ENCODE measurements around the gene BIRC5.
"Not testable (repeated sequence)": the region's sequence is repeated elsewhere in the genome, so short reads cannot be mapped to it uniquely, and the experiment has no call there.

The BIRC5 gene

GRCh38 chr17:78214016-78214705, at the start of gene BIRC5:
BIRC5 (plus strand) TSS chr17:78214253; CDS start chr17:78214317, 64 bp downstream.
- DNase-seq (ENCODE audit: low read depth, low spot score): peak; percentile 93

- DNase-seq (ENCODE audit: low read depth, low spot score): no peak
These were observed 49.1 kb upstream of the BIRC5 start for GRCh38 chr17:78164748-78165607.

- DNase-seq (ENCODE audit: low read depth, low spot score): no peak
These were observed 47.6 kb upstream of the BIRC5 start for GRCh38 chr17:78166416-78166815.

- DNase-seq (ENCODE audit: low read depth, low spot score): peak; percentile 86
These were observed 45.7 kb upstream of the BIRC5 start, which contains the start of gene SYNGR2 for GRCh38 chr17:78168242-78168902. SYNGR2 (plus strand) TSS chr17:78168581; CDS start chr17:78168617, 36 bp downstream.

GRCh38 chr17:78168903-78169793, 44.9 kb upstream of the BIRC5 start:
- DNase-seq (ENCODE audit: low read depth, low spot score): peak; percentile 70

GRCh38 chr17:78170692-78171590, 43.1 kb upstream of the BIRC5 start:
- DNase-seq (ENCODE audit: low read depth, low spot score): no peak

- not testable (repeated sequence) for DNase-seq (ENCODE audit: low read depth, low spot score)
These were observed 42.3 kb upstream of the BIRC5 start for GRCh38 chr17:78171591-78172248.

GRCh38 chr17:78172249-78173051, 41.6 kb upstream of the BIRC5 start:
- DNase-seq (ENCODE audit: low read depth, low spot score): peak; percentile 60

GRCh38 chr17:78173097-78173715, 40.8 kb upstream of the BIRC5 start:
- DNase-seq (ENCODE audit: low read depth, low spot score): no peak

- DNase-seq (ENCODE audit: low read depth, low spot score): no peak
These were observed 39.6 kb upstream of the BIRC5 start for GRCh38 chr17:78174346-78174869.

GRCh38 chr17:78174870-78175642, 39.0 kb upstream of the BIRC5 start:
- no peak for DNase-seq (ENCODE audit: low read depth, low spot score)

GRCh38 chr17:78175643-78175981, 38.4 kb upstream of the BIRC5 start:
- no peak for DNase-seq (ENCODE audit: low read depth, low spot score)

GRCh38 chr17:78176548-78177025, 37.5 kb upstream of the BIRC5 start:
- peak; percentile 77 for DNase-seq (ENCODE audit: low read depth, low spot score)

GRCh38 chr17:78179372-78179771, 34.7 kb upstream of the BIRC5 start:
- peak; percentile 78 for DNase-seq (ENCODE audit: low read depth, low spot score)

GRCh38 chr17:78180083-78180482, 34.0 kb upstream of the BIRC5 start:
- no peak for DNase-seq (ENCODE audit: low read depth, low spot score)

- no peak for DNase-seq (ENCODE audit: low read depth, low spot score)
These were observed 33.5 kb upstream of the BIRC5 start for GRCh38 chr17:78180508-78180907.

- DNase-seq (ENCODE audit: low read depth, low spot score): no peak
These were observed 31.5 kb upstream of the BIRC5 start for GRCh38 chr17:78182504-78182903.
